ENCODE data around the gene PRKCZ.

- TF ChIP-seq, protein P1, sequence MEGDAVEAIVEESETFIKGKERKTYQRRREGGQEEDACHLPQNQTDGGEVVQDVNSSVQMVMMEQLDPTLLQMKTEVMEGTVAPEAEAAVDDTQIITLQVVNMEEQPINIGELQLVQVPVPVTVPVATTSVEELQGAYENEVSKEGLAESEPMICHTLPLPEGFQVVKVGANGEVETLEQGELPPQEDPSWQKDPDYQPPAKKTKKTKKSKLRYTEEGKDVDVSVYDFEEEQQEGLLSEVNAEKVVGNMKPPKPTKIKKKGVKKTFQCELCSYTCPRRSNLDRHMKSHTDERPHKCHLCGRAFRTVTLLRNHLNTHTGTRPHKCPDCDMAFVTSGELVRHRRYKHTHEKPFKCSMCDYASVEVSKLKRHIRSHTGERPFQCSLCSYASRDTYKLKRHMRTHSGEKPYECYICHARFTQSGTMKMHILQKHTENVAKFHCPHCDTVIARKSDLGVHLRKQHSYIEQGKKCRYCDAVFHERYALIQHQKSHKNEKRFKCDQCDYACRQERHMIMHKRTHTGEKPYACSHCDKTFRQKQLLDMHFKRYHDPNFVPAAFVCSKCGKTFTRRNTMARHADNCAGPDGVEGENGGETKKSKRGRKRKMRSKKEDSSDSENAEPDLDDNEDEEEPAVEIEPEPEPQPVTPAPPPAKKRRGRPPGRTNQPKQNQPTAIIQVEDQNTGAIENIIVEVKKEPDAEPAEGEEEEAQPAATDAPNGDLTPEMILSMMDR (conservative IDR thresholded peaks at IDR 0.05; ENCODE audit: low read depth, low read length): no peak
- TF ChIP-seq EZH2 (IDR thresholded peaks at IDR 0.05; ENCODE audit: low read length, unreplicated experiment): no peak
Measured at GRCh38 chr1:2009101-2010053, 40.8 kb upstream of the PRKCZ start.

Measured in PC-3 (cell line).